ENCODE results near the gene MAPK8IP3. TPM values are rescaled to one million over a fixed set of nuclear protein-coding genes. Genes with fewer than 3 reads are reported as not detected.

Gene MAPK8IP3
- total and polyA plus RNA-seq, 9 of the 15 experiments (the other 6 are each of a cell fraction or from before 2014, with no cell fraction given), result 0.17 to 58.7 (median 16.7) TPM

GRCh38 chr16:1680361-1680760 lies 25.6 kb upstream of the MAPK8IP3 start:
- BruUV-seq (replicated peaks), result no TSS peak
- peak overlapping the region; percentile 81 for H3K27ac ChIP-seq (ENCODE audit: extremely low read depth, low read depth, low read length)
- in situ Hi-C loops (cut with MboI), result no loop called here
- no peaks in the 10 kb centered on the region for H3K9me1 ChIP-seq (ENCODE audit: control insufficient read depth, insufficient read depth, low read length)
- H3K4me1 ChIP-seq (replicated peaks in 1 of 2; ENCODE audit: control insufficient read depth in 2 of 2, insufficient read depth in 2 of 2, low read length in 2 of 2), result peaks cover 13 to 30% of the 10 kb centered on the region in 2 experiments; a peak in 4 of 5 replicates
- peaks cover 8% of the 10 kb centered on the region for H4K20me1 ChIP-seq (replicated peaks; ENCODE audit: control insufficient read depth, insufficient read depth, low read length)
- H3K9me3 ChIP-seq (replicated peaks; ENCODE audit: control insufficient read depth, insufficient read depth, low read depth, low read length), result no peaks in the 10 kb centered on the region
- H3K4me2 ChIP-seq (ENCODE audit: insufficient read depth, low read length), result peak overlapping the region; percentile 99
- no peak for DNase-seq (ENCODE audit: extremely low read depth in 1 of 4, low spot score in 3 of 4)
- H3K27me3 ChIP-seq (ENCODE audit: control insufficient read depth in 2 of 2, insufficient read depth in 2 of 2, low read length in 2 of 2), result no peaks in the 10 kb centered on the region
- peak overlapping the region; percentile 85 to 87; a peak in 2 of 4 replicates for H3K9ac ChIP-seq (ENCODE audit: insufficient read depth in 1 of 2, low read depth in 2 of 2, low read length in 2 of 2)
- CTCF ChIA-PET (ENCODE audit: low intra/inter-chr PET ratio), result no interaction called here
- H3K79me2 ChIP-seq (ENCODE audit: control insufficient read depth, insufficient read depth, low read length), result peaks cover 69% of the 10 kb centered on the region
- peak overlapping the region; percentile 84; the same call in 1 of the 2 replicates for H3K4me3 ChIP-seq
- intact Hi-C loops (cut with micrococcal nuclease), result no loop called here
- WGBS (ENCODE audit: insufficient coverage, low coverage, missing lambda C conversion rate), result 92% methylated on average over 9 of the region's 14 CpGs
- TF ChIP-seq, protein P1, sequence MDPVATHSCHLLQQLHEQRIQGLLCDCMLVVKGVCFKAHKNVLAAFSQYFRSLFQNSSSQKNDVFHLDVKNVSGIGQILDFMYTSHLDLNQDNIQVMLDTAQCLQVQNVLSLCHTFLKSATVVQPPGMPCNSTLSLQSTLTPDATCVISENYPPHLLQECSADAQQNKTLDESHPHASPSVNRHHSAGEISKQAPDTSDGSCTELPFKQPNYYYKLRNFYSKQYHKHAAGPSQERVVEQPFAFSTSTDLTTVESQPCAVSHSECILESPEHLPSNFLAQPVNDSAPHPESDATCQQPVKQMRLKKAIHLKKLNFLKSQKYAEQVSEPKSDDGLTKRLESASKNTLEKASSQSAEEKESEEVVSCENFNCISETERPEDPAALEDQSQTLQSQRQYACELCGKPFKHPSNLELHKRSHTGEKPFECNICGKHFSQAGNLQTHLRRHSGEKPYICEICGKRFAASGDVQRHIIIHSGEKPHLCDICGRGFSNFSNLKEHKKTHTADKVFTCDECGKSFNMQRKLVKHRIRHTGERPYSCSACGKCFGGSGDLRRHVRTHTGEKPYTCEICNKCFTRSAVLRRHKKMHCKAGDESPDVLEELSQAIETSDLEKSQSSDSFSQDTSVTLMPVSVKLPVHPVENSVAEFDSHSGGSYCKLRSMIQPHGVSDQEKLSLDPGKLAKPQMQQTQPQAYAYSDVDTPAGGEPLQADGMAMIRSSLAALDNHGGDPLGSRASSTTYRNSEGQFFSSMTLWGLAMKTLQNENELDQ (CRISPR knock-in tag; IDR thresholded peaks at IDR 0.05; ENCODE audit: borderline replicate concordance), result no peak
- TF ChIP-seq, protein P2, sequence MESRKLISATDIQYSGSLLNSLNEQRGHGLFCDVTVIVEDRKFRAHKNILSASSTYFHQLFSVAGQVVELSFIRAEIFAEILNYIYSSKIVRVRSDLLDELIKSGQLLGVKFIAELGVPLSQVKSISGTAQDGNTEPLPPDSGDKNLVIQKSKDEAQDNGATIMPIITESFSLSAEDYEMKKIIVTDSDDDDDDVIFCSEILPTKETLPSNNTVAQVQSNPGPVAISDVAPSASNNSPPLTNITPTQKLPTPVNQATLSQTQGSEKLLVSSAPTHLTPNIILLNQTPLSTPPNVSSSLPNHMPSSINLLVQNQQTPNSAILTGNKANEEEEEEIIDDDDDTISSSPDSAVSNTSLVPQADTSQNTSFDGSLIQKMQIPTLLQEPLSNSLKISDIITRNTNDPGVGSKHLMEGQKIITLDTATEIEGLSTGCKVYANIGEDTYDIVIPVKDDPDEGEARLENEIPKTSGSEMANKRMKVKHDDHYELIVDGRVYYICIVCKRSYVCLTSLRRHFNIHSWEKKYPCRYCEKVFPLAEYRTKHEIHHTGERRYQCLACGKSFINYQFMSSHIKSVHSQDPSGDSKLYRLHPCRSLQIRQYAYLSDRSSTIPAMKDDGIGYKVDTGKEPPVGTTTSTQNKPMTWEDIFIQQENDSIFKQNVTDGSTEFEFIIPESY (CRISPR knock-in tag; IDR thresholded peaks at IDR 0.05), result 0 out of 2 replicates have a peak, but pooled peaks have one; percentile 36
- H3K36me3 ChIP-seq (ENCODE audit: control insufficient read depth, insufficient read depth, low read length), result peaks cover 57% of the 10 kb centered on the region
- no peak overlapping the region for H2AFZ ChIP-seq (ENCODE audit: low read depth, low read length)
- ATAC-seq, result no peak
- peak; percentile 23 for FAIRE-seq
- POLR2A ChIA-PET, result interaction anchor here (0.6 to 1.0 kb wide), 3 partner anchors 29 to 348 kb away, joined by 3 to 4 read pairs (median 3); no protein-coding TSS in a partner anchor
